GM12865 (cell line): ENCODE results near the gene LCE4A.

Experiments used
- DNase-seq: peaks from one replicate; pipeline ENCODE4 v3.0.0; 2010; ENCODE audit warnings: low read depth
- H3K4me3 ChIP-seq: 2 replicates; pipeline ENCODE4 v1.5.1; 2011; ENCODE audit warnings: mild to moderate bottlenecking, low read depth, low read length, control low read depth
- TF ChIP-seq, protein P1 (sequence below): IDR thresholded peaks from 2 replicates; pipeline ENCODE4 v1.5.1; 2011; ENCODE audit warnings: low read length, control low read depth, low read depth, inconsistent platforms; ENCODE audit not compliant: insufficient read depth; ENCODE audit errors: missing control alignments

Gene LCE4A

DNA sequence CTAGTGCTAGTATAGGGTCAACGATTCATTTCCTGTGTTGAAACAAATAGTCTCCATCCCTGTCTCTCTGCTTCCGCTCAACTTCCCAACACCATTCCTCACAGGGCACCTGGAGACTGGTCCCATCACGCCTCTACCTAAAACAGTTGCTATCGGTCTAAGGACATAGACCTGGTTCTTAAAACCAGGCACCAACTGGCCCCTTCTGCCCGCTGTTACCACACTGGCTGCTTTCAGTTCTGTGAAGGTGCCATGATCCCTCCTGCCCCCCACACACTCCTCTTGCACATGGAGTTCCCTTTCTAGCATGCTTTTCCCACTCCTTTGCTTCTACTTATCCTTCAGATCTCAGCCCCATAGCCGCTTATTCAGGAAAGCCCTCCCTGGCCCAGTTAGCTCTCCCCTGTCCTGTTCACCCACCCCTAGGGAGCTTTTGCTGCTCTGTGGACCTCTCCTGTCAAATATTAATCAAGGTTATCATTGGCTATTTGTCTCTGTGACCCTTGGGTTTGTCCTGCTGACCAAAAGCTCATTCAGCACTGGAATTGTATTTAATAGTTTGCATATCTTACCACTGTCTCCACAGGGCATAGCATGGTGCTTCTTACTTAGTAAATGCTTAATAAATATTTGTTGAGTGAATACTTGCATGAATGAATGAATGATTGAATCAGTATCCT is 37.9 kb downstream of the LCE4A start:
- no peak overlapping the region for H3K4me3 ChIP-seq
- TF ChIP-seq, protein P1, sequence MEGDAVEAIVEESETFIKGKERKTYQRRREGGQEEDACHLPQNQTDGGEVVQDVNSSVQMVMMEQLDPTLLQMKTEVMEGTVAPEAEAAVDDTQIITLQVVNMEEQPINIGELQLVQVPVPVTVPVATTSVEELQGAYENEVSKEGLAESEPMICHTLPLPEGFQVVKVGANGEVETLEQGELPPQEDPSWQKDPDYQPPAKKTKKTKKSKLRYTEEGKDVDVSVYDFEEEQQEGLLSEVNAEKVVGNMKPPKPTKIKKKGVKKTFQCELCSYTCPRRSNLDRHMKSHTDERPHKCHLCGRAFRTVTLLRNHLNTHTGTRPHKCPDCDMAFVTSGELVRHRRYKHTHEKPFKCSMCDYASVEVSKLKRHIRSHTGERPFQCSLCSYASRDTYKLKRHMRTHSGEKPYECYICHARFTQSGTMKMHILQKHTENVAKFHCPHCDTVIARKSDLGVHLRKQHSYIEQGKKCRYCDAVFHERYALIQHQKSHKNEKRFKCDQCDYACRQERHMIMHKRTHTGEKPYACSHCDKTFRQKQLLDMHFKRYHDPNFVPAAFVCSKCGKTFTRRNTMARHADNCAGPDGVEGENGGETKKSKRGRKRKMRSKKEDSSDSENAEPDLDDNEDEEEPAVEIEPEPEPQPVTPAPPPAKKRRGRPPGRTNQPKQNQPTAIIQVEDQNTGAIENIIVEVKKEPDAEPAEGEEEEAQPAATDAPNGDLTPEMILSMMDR: no peak
- DNase-seq: no peak

DNA sequence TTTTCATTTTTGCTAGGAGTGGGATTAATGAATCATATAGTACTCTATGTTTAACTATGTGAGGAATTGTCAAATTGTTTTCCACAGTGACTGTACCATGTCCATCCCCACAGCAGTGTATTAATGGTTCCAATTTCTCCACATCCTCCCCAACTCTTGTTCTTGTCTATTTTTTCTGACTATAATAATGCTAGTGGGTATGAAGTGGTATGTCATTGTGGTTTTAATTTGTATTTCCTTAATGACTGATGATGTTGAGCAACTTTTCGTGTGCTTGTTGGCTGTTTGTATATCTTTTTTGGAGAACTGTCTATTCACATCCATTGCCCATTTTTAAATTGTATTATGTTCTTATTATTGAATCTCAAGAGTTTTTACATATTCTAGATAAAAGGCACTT is 39.9 kb downstream of the LCE4A start:
- no peak for DNase-seq
- H3K4me3 ChIP-seq: no peak overlapping the region
- TF ChIP-seq, protein P1: no peak

DNA sequence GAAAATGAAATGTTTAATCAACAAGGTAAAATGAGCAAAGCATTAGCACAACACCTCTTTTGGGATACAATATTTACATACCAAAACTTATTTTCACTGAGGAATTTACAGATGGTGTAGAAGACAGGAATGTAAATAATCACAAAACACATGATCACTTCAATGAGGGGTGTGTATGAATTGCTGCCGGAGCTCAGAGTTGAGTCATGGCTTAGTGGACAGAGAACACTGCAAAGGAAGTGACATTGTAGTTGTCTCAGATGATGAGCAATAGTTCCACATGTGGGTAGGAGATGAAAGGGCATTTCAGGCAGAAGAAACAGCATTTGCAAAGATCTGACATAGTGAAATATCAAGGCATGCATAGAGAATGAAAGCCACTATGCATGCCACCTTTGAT is 44.3 kb downstream of the LCE4A start:
- TF ChIP-seq, protein P1: no peak
- H3K4me3 ChIP-seq: no peak overlapping the region
- DNase-seq: no peak

DNA sequence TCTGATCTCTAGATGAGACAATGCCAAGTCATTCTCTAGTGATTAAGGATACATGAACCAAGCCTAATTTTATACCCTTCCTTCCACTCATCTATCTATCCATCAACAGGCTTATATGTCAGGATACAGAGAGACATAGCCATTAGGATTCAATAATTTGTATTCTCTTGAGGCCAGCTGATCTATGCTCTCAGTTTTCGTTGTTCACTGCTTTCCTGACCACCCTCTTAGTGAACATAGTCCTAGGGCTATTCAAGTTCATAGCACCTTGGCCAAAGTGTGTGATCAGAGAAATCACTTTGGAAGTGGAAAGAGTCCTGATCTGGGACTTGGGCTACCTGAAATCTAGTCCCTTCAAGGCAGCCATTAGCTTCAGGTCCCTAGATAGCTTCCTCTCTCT is 45.6 kb downstream of the LCE4A start:
- H3K4me3 ChIP-seq: no peak overlapping the region

DNA sequence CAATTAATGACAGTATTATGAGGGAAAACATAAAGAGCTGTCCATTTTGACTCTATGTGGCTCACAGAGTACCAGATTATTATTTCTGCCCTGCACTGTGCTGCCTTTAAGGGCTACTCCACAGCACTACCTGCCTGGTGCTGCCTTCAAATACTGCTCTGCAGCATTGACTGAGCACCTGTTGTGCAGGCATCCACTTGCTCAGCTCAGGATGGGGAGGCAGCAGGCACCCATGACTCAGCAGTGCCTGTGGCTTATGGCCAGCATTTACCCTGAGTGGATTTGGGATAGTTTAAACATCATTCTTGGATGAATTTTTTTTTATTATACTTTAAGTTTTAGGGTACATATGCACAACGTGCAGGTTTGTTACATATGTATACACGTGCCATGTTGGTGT is 48.9 kb downstream of the LCE4A start:
- no peak overlapping the region for H3K4me3 ChIP-seq
- no peak for DNase-seq
- TF ChIP-seq, protein P1: no peak

More for the DNA sequence above, 45.6 kb downstream of the LCE4A start:
- no peak for DNase-seq
- TF ChIP-seq, protein P1: no peak

DNA sequence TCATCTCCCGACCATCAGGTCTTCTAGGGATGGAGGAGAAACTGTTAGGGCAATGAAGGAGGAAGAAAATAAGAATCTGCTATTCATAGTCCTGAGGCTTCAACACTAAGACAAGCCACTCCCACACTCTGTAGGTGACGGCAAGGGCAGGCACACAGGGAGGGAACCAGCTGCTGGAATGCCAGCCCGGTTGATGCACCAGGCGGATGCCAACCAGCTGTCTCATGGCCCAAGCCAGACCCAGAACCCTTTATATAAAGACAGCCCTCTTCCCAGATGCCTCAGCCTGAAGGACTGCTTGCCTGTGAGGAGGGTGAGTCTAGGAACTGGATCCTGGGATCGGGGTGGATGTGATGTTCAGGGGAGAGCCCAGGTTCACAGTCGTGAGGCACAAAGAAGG is 49.8 kb downstream of the LCE4A start, which contains the start of gene KPRP:
Gene KPRP (plus strand): TSS at position 279 of the 400 bp plus-strand sequence. CDS start 1,564 bp downstream, outside the sequence.
- H3K4me3 ChIP-seq: no peak within 1 kb of the TSS
- TF ChIP-seq, protein P1: no peak

DNA sequence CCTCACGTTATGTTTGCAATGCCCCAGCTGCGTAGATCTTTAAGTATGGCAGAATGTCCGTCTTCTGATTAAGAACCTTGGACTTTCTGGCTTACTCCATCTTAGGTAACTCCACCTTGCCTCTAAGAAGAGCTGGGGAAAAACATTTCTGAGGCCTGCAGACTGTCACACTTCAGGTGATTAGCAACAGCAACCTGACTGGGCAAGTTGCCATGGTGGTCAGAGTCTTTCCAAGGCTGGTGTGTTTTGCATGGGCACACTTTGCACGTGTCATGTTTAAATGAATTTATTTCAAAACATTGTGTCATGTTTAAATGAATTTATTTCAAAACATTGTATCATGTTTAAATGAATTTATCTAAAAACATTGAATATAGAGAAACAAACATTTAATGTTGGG is 50.7 kb downstream of the LCE4A start:
- no peak for DNase-seq
- H3K4me3 ChIP-seq: no peak overlapping the region
- TF ChIP-seq, protein P1: no peak

More for the DNA sequence above, 49.8 kb downstream of the LCE4A start, which contains the start of gene KPRP:
- no peak for DNase-seq
